Measurements from ENCODE around the gene ATRIP. TPM values are rescaled to one million over a fixed set of nuclear protein-coding genes. Genes with fewer than 3 reads are reported as not detected.

The ATRIP gene
- total and polyA plus RNA-seq, 2 of the 8 experiments (the other 6 are each of a cell fraction or from before 2014, with no cell fraction given) = 18.5 to 20.2 TPM

DNA sequence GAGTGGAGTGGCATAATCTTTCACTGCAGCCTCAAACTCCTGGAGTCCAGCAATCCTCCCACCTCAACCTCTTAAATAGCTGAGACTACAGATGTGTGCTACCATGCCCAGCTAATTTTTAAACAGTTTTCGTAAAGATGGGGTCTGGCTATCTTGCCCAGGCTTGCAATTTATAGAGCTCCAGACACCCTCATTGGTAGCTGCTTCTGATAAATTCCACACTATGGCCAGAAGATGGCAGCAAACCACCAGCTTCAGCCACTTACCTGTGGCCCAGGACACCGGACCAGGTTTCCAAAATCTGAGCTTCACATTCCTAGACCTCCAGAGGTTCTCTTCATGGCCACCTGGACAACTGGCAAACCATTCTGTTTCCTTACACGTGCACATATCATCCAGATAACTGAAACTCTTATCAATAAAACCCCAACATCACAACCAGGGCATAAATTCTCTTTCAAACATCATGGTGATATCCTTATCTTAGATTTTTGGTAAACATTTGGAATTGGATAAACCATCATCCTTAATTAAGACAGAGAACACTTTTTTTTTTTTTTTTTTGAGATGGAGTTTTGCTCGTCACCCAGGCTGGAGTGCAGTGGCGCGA lies 45.6 kb upstream of the ATRIP start (continued):
- no peak for TF ChIP-seq BCL11A (IDR thresholded peaks at IDR 0.05; ENCODE audit: low read depth in 2 of 2, low read length in 2 of 2)
- TF ChIP-seq NRF1 (IDR thresholded peaks at IDR 0.05; ENCODE audit: low read depth, low read length) = no peak
- no peak for TF ChIP-seq RNF2 (IDR thresholded peaks at IDR 0.05; ENCODE audit: borderline replicate concordance, low read depth, low read length, missing control alignments, poor library complexity, severe bottlenecking)
- peak; percentile 67 for TF ChIP-seq TEAD4 (IDR thresholded peaks at IDR 0.05; ENCODE audit: low read depth, low read length)
- no peak for TF ChIP-seq CTBP2 (IDR thresholded peaks at IDR 0.05; ENCODE audit: borderline replicate concordance, insufficient read depth, insufficient read length, low read length)
- TF ChIP-seq SP2 (IDR thresholded peaks at IDR 0.05; ENCODE audit: low read length) = no peak
- TF ChIP-seq SP1 (IDR thresholded peaks at IDR 0.05; ENCODE audit: low read depth, low read length) = no peak
- TF ChIP-seq TAF1 (IDR thresholded peaks at IDR 0.05; ENCODE audit: low read depth, low read length) = no peak
- TF ChIP-seq POU5F1 (IDR thresholded peaks at IDR 0.05; ENCODE audit: low read depth, low read length) = no peak
- no peak for TF ChIP-seq HDAC6 (IDR thresholded peaks at IDR 0.05; ENCODE audit: low read depth, low read length)
- no peak for TF ChIP-seq BACH1 (IDR thresholded peaks at IDR 0.05; ENCODE audit: low read length)
- no peak for TF ChIP-seq SIN3A (conservative IDR thresholded peaks at IDR 0.05 in 1 of 2, IDR thresholded peaks at IDR 0.05 in 1 of 2; ENCODE audit: low read depth in 1 of 2, low read length in 2 of 2)
- TF ChIP-seq KDM1A (IDR thresholded peaks at IDR 0.05; ENCODE audit: borderline replicate concordance, low read length) = peak; percentile 94
- no peak for TF ChIP-seq SIRT6 (IDR thresholded peaks at IDR 0.05; ENCODE audit: low read length)
- no peak for TF ChIP-seq YY1 (IDR thresholded peaks at IDR 0.05; ENCODE audit: low read depth, low read length)
- TF ChIP-seq POLR2A (IDR thresholded peaks at IDR 0.05; ENCODE audit: control extremely low read depth in 1 of 2, low read depth in 2 of 2, low read length in 2 of 2) = no peak
- TF ChIP-seq HDAC2 (IDR thresholded peaks at IDR 0.05; ENCODE audit: borderline replicate concordance in 1 of 2, low read depth in 2 of 2, low read length in 2 of 2) = peak in 1 of 2 experiments; percentile 70; a peak in 1 of 4 replicates
- TF ChIP-seq RBBP5 (IDR thresholded peaks at IDR 0.05; ENCODE audit: borderline replicate concordance, low read depth, low read length) = no peak
- TF ChIP-seq CTCF (IDR thresholded peaks at IDR 0.05; ENCODE audit: control extremely low read depth in 1 of 3, insufficient read depth in 1 of 3, low read depth in 1 of 3, low read length in 3 of 3) = peak in 2 of 3 experiments; percentile 87 to 93; a peak in 3 of 4 replicates
- no peak for TF ChIP-seq MAX (IDR thresholded peaks at IDR 0.05)
- TF ChIP-seq FOSL1 (IDR thresholded peaks at IDR 0.05; ENCODE audit: insufficient read depth, low read depth, low read length) = no peak
- TF ChIP-seq TAF7 (optimal IDR thresholded peaks at IDR 0.05; ENCODE audit: borderline replicate concordance, low read depth, low read length) = no peak

Measured in H1 (cell line).